Islet precursor cell (in vitro differentiated cells): ENCODE data around the gene GPC6.
"Not testable (repeated sequence)": the region's sequence is repeated elsewhere in the genome, so short reads cannot be mapped to it uniquely, and the experiment has no call there.

Source experiments
- DNase-seq: peaks from one replicate; pipeline ENCODE4 v3.0.0-alpha.2; 2018

Gene GPC6

GRCh38 chr13:94322925-94323763 lies 1096.5 kb downstream of the GPC6 start:
- no peak for DNase-seq

GRCh38 chr13:94323764-94324758 lies 1097.5 kb downstream of the GPC6 start:
- no peak for DNase-seq

DNA sequence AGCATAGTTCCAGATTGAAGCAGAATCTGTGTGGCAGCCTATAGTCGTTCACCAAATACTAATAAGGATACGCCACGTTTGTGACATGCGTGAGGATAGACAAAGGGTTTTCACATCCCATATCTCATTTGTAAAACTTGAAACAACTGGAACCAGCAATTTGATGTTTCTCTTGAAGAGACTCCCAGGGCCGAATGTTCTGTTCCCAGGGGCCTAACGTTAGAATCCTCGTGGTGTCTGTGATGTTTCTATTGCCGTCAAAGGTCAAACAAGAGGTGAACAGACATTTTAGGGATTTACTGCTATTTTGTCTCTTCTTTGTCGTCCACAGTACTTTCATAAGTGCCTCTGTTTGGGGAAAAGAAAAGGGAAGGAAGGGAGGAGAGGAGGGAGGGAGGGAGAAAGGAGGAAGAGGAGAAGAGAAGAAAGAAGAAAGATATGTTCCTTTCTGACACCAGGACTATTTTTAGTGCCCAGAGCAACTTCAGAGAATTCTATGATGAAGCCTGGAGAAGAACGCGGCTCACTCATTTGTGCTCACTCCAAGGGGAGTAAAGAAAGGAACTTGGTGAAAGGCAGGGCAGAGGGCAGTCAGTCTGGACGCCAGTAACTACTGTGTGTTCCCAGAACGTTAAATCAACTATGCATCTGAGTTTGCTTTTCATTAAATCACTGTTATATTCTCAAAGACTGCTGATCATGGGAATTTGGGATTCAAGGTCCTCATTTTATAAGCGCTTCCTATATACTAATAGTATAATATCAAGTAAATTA lies 1098.3 kb downstream of the GPC6 start:
- no peak for DNase-seq

GRCh38 chr13:94325650-94326049 lies 1099.0 kb downstream of the GPC6 start:
- peak; percentile 87 for DNase-seq

DNA sequence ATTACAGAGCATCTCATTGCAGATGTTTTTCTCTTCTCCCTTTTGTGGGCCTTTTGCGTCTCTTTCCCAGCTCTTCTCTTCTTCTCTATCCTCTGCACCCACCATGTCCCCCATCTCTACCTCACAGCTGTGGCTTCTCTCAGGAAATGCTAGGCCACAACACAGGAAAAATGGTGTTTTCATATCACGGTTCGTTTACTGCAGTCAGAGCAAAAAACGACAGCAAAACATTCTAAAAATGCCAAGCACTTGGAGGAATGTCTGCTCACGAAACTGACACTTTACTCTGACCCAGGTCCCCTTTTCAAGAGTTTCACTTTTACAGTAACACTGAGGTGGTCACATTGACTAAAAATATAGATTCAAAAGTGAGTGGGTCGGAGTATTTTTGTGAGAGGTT lies 1100.7 kb downstream of the GPC6 start:
- no peak for DNase-seq

DNA sequence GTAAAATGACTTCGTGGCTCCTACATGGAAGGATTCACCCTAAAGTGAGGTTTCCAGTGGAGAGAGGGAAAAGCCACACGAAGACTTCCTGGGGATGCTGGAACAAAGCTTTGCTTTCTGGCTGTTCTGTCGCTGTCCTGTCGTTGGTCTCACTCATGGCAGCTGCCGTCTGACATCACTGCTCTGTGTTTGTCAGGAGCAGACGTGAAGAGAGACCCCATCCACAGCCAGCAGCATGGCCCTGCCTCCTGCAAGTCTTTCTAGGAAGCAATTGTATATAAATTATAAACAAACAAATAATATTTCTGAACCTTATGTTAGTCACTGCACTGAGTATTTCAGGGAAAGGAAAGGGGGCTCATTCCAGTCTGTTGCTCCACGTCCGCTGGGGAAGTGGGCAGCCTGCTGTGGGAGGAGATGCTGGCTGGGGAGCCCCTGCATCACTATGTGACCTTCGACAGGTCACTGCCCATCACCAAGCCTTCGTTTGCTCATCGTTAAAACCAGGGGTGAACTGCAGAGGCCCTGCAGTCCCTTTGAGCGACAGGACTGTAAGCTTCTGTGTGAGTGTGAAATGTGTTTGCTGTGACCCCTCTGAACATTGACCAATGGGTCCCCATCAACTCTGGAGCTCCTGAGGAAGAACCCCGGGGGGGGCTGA lies 1101.9 kb downstream of the GPC6 start:
- DNase-seq: no peak

DNA sequence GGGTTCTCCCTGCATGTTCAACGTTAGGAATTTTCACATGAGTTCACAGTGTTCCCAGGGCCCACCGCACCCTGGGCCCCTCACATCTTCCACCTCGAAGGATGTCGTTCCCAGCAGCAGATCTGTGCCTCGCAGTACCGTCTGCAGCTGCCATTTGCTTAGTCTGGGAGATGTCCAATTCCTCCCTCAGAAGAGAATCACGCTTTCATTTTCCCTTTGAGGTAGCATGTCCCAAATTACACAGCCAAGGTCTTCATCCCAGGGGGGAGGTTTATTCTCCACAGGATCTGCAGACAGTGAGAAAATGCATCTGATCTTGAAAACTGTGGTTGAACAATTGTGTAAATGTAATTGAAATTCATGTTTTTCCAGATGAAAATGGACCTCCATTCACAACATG lies 1102.7 kb downstream of the GPC6 start:
- DNase-seq: no peak

DNA sequence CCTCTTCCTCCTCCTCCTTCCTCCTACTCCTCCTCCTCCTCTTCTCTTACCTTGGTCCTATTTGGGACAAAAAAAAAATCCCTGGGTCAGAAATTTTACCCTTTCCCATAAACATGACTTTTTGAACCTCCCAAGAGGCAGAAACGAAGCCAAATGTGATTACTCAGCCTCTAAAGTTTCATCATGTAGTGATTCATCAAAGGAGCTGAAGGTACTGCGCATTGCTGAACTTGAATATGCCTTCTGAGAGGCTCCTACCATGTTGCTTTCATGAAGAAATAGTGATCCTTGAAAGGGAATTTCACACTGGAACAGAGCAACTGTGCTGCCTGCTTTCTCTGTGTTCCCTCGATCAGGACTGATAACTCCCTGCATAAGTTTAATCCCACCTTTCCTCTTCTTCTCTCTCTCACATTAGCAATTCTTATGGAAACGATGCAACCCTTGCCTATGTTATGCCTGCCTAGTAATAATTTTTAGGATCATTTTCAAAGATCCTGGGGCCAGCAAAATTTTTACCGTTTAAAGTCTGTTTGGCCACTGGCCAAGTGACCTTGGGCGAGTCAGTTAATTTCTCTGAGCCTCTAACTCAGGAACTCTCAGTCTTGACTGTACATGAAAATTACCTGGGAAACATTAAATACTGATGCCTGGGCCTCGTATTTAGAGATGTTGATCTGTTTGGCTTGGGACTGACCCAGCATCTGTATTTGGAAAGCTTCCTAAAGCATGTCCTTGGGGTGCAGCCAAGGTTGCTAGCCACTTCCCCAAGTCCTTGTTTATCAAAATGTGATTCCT lies 1103.3 kb downstream of the GPC6 start:
- DNase-seq: no peak

DNA sequence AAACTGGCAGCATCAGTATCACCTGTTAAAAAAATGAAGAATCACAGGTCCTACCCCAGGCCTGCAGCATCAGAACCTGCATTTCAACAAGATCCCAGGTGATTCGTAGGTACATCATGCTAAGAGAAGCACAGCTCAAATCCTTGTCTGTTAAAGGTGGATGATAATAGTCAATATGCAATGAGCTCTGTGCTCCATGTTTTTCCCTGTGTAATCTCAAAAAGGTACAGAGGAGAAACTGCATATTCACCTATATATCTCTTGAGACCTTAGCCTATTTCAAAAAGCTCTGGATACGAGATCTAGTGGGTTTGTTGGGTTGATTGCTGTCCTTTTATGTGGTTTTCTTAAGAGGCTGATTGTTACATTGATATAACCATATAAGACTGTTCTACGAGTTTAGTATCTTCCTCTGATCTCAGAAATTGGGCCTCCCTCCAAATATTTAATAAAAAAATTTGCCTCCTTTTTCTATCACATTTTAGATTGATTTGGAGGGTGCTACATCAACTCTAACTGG lies 1104.0 kb downstream of the GPC6 start:
- no peak for DNase-seq

DNA sequence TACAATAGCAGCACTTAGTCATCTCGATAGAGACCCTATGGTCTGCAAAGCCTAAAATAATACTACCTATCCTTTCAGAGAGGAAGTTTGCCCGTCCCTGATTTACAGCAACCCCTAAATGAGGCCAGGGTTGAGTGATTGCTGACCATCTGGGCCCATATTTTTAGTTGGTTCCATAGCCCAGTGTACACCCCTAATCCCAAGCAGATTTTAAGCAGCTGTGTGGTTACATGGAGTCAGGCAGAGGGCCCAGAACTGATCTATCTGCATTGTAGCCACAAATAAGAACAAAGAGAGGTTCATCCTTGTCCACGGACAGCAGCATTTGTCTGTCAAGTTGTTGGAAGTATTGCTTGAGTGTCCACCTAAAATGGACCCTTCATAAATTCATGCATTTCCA lies 1104.7 kb downstream of the GPC6 start:
- no peak for DNase-seq

DNA sequence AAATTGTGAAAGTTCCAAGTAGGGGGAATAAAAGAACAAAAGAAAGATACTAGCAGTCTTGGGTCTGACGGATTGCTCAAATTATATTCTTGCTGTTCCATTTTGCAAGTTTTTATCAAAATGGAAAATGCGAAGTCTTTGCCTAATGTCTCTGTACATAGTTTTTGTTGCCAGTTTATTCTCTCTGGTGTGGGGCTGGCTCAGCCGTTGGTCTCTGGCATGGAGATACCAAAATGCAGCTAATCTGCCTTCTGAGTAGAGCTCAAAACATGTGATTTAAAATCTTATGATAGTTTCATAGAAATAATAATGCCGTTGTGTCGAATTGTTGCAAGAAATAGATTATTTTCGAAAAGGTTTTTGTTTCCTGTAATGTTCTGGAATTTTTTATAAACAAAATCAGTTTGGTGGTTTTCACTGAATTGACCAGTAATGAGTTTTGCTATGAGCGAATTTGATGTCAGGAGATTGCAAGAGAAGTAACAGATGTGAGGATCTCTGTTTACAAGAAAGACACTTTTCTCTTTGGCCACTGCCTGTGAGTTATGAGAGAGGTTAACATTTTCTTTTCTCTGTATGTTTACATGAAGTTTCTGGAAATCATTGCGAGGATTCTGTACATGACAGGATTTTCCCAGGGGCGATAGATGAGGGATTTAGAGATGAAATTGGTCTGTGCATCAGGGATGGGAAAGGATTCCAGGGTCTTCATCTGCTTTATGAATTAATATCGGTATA lies 1105.9 kb downstream of the GPC6 start:
- DNase-seq: no peak

GRCh38 chr13:94333131-94333820 lies 1106.7 kb downstream of the GPC6 start:
- no peak for DNase-seq

DNA sequence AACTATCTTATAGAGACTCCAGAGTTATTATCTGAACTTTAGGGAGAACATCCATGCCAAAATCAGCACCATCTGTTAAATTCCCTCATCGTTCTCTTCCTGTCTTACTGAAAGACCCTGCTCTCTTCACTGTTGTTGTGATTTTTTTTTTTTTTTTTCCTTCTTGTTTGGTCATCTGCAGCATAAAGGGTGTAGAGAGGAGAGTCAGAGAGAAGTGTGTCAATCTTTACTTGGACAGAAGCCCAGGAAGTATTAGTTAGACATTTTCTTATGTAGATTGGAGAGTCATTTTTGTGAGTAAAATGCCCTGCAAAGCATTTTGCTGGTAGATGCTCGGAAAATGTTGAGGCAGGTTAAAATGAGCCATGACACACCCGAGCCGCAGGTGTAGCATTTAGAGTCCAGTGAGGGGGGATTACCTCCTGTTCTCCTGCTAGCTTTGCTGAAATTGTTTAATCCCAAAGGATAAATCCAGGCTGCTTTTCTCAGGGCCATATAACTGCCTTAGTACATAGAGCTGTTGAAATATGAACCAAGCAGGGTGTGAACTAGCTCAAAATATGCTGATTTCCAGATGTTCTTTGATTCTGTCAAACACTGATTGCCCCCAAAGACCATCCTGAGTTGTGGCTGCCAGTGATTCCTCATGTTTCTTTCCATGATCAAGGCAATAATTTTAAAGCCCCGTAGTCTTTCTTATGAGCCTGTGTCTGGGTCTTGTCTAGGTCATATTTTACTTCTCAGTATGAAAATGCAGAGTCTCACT lies 1109.3 kb downstream of the GPC6 start:
- DNase-seq: no peak

DNA sequence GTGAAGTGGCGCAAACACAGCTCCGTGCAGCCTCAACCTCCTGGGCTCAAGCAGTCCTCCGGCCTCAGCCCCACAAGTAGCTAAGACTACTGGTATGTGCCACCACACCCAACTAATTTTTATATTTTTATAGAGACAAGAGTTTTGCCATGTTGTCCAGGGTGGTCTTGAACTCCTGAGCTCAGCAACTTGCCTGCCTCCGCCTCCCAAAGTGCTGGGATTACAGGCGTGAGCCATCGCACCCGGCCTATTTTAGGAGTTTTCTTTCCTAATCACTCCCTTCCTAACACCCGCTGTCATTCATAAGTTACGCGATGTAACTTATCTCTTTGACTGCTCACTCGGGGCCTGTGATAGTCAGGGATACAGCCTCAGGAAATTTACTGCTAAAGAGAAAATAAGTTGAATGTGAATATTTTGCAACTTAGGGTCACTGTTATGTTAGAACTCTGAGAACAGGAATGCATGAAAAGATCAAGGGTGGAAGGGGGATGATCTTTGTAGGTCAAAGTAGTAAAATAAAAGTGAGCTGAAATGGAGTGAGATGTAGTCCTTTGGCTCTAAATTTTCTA lies 1112.6 kb downstream of the GPC6 start:
- DNase-seq: no peak

GRCh38 chr13:94342436-94343242 lies 1116.0 kb downstream of the GPC6 start:
- DNase-seq: no peak

- no peak for DNase-seq
Observed at GRCh38 chr13:94343243-94343585, 1116.6 kb downstream of the GPC6 start.

DNA sequence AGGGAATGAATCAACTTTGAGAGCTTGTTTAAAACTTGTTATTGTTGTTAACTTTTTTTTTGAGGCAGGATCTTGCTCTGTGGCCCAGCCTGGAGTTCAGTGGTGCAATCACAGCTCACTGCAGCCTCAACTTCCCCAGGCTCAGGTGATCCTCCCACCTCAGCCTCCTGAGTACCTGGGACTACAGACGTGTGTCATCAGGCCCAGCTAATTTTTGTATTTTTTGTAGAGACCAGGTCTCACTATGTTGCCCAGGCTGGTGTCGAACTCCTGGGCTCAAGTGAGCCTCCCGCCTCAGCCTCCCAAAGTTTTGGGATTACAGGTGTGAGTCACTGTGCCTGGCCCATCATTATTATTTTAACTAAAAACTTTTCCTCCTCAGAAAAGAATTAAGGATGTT lies 1117.1 kb downstream of the GPC6 start:
- DNase-seq: not testable (repeated sequence)
